Gastroesophageal sphincter (tissue), 2 donors: ENCODE results near the gene MVD.

Experiments used
- EP300 ChIP-seq: sonication (generic); formaldehyde crosslinking; IDR thresholded peaks from one replicate; pipeline ENCODE4 v1.6.1; 2017; ENCODE audit warnings: antibody characterized with exemption, mild to moderate bottlenecking
- POLR2A ChIP-seq, 2 donors: fragments of 450-650 bp; IDR thresholded peaks; one replicate each; pipeline ENCODE4 v1.6.1; 2017; ENCODE audit warnings: antibody characterized with exemption in 2 of 2, mild to moderate bottlenecking in 2 of 2, moderate library complexity in 1 of 2
- POLR2AphosphoS5 ChIP-seq: sonication (generic); formaldehyde crosslinking; IDR thresholded peaks from one replicate; pipeline ENCODE4 v1.6.1; 2017; ENCODE audit warnings: antibody characterized with exemption

DNA sequence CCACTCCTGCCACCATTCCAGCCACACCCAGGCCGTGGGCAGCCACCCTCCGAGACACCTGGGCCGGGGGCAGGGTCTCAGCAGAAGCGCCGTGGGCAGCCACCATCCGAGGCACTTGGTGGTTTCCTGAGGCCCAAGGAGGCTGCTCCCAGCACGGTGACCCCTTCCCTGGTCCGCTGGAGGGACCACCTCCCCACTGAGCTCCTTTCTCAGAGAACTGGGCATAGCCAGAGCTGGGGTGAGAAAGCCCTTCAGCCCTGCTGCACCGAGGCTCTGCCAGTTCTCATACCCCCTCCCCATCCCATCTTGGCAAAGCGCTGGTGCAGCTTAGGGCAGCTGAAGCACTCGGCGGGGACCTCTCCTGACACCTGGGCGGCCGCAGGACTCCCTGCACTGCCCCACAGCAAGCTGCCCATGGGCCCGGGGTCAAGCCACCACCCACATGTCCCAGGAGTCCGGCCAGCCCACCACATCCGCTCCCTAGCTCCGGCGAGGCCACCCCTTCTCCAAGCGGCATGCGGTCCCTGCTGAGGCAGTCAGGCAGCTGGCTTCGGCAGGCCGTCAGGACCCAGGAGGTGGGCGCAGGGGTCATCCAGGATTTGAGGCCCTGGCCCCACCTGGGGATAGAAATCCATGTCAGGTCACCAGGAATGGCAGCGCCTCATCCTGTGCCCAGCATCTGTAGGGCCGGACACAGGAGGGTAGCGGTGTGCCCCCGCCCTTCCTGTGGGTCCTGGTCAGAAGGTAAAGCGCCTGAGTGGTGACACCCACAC is 10.7 kb downstream of the MVD start:
- TF ChIP-seq POLR2AphosphoS5, result no peak
- no peak for TF ChIP-seq EP300
- no peak for TF ChIP-seq POLR2A (IDR thresholded peaks at IDR 0.05)
